Lung (tissue), 12 donors: ENCODE measurements around the gene RASGEF1C. TPM values are rescaled to one million over a fixed set of nuclear protein-coding genes. Genes with fewer than 3 reads are reported as not detected.

Experiments used
- ATAC-seq: fragments of 200-7000 bp; cut with Tn5 transposase; one replicate; pipeline ENCODE4 v1.9.1; 2020; ENCODE audit warnings: moderate number of reproducible peaks; ENCODE audit not compliant: insufficient read depth, low FRiP score
- DNase-seq, 3 donors: peaks; one replicate each; pipeline ENCODE4 v3.0.0-alpha.2; 2013 to 2017
- H3K27ac ChIP-seq, 2 donors: one replicate each; pipeline ENCODE4 v1.5.1; 2013; ENCODE audit warnings: mild to moderate bottlenecking in 2 of 2, moderate library complexity in 2 of 2, control low read depth in 1 of 2, inconsistent platforms in 1 of 2, low read depth in 1 of 2, low read length in 1 of 2
- H3K27me3 ChIP-seq, 3 donors: one replicate each; pipeline ENCODE4 v1.5.1; 2013; ENCODE audit warnings: low read length in 2 of 3; ENCODE audit not compliant: control insufficient read depth in 3 of 3, insufficient read depth in 3 of 3
- H3K36me3 ChIP-seq, 4 donors: one replicate each; pipeline ENCODE4 v1.5.1; 2013; ENCODE audit warnings: low read length in 4 of 4, mild to moderate bottlenecking in 1 of 4, moderate library complexity in 1 of 4; ENCODE audit not compliant: control insufficient read depth in 4 of 4, insufficient read depth in 4 of 4
- H3K4me1 ChIP-seq, 5 donors: one replicate each; pipeline ENCODE4 v1.5.1; 2013; ENCODE audit warnings: low read length in 5 of 5, mild to moderate bottlenecking in 2 of 5, moderate library complexity in 1 of 5; ENCODE audit not compliant: control insufficient read depth in 5 of 5, insufficient read depth in 5 of 5
- H3K4me3 ChIP-seq: one replicate; pipeline ENCODE4 v1.5.1; 2013; ENCODE audit warnings: mild to moderate bottlenecking, control low read depth, moderate library complexity
- H3K9ac ChIP-seq, 2 donors: one replicate each; pipeline ENCODE4 v1.5.1; 2013; ENCODE audit warnings: low read length in 2 of 2, control low read depth in 1 of 2; ENCODE audit not compliant: insufficient read depth in 1 of 2
- H3K9me3 ChIP-seq, 4 donors: one replicate each; pipeline ENCODE4 v1.5.1; 2013; ENCODE audit warnings: low read length in 3 of 4, mild to moderate bottlenecking in 1 of 4, moderate library complexity in 1 of 4; ENCODE audit not compliant: control insufficient read depth in 4 of 4, insufficient read depth in 3 of 4
- CTCF ChIP-seq: IDR thresholded peaks from 2 replicates; pipeline ENCODE4 v1.5.1; 2012; ENCODE audit warnings: mild to moderate bottlenecking; ENCODE audit errors: control extremely low read depth, extremely low read depth
- WGBS, 2 donors: extraction: QIAGEN DNeasy Blood & Tissue Kit; methylation state at CpG; one replicate each; pipeline ENCODE4 v1.1.7; 2013; 5-methylcytosine and 5-hydroxymethylcytosine counted together
- polyA plus RNA-seq, 2 donors: library from polyadenylated mRNA; stranded (reverse); fragments of 200-250 nt; gene quantifications; one replicate each; pipeline ENCODE4 v1.2.1, GENCODE V29; 2013
- total RNA-seq, 2 donors: library from RNA; depleted of rRNA in 1 of 2; stranded (reverse); fragments of >200 nt in 1 of 2; gene quantifications; one replicate each; pipeline ENCODE4 v1.2.1, GENCODE V29; 2014 to 2021
- donor health status: control.
- donor health status: control.
- donor health status: Bipolar disorder and iron deficiency.
- donor health status: healthy.
- donor health status: DM: yes; HTN: yes; CAD: no.

RASGEF1C gene
- total and polyA plus RNA-seq, 4 donors = 0.03 to 0.31 TPM; not detected in 2

GRCh38 chr5:180117000-180117725, 91.8 kb downstream of the RASGEF1C start:
- Histone ChIP-seq H3K27ac (no peak overlapping the region), H3K4me3 (no peak overlapping the region), H3K9ac (no peak overlapping the region), H3K9me3 (no peaks in the 10 kb centered on the region), H3K4me1 (no peaks in the 10 kb centered on the region), H3K36me3 (no peaks in the 10 kb centered on the region), H3K27me3 (no peaks in the 10 kb centered on the region)
- ATAC-seq (no peak), DNase-seq (peak in 1 of 3 donors; percentile 9)
- WGBS, 2 donors = 83 to 84% methylated on average over 14 of the region's 14 CpGs
- TF ChIP-seq CTCF = no peak

DNA sequence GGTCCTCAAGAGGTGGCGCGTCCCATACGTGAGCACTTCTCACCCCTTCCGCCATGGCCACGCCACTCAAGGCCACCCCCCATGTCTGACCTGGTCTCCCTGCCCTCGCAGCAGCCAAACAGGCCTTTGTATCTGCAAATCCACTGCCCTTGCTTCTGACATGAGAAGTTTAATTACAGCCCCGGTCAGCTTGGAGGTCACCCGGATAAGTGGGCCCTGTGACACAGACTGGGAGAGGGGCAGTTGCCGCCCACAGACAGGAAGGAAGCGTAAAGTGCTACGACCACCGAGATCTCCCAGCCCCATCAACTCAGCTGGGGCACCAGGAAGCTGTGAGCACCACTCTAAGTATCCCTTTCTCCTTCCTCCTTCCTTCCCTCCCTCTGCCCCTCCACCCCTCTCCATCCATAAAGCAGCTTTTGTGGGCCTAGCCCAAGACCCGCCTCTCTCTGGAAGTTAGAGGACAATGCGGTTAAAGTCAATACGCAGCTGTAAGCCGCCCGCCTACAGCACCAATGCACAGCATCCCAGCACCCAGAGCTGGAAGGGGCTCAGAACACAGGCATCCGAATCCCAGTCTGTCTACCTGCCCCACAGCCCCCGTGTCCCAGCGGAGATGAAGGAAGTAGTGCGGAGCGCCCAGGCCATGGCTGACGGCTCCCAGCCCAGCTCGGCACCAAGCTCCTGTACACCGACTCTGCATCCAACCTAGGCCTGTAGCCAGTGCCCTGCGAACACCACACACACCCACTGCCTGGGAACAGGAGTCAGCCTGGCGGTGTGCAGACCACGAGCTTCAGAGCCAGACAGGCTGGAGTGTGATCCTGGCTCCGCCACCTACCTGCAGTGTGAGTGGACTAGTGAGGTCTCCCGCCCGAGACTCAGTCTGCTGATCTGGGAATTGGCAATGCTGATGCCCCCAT, 92.7 kb downstream of the RASGEF1C start:
- no peaks in the 10 kb centered on the region for H3K36me3 ChIP-seq
- ATAC-seq = no peak
- H3K9ac ChIP-seq = no peak overlapping the region
- H3K27me3 ChIP-seq = no peaks in the 10 kb centered on the region
- no peak overlapping the region for H3K4me3 ChIP-seq
- 80 to 81% methylated on average over 31 of the region's 31 CpGs for WGBS, 2 donors
- H3K4me1 ChIP-seq = no peaks in the 10 kb centered on the region
- TF ChIP-seq CTCF = no peak
- peaks cover 0 to 1% (median 0%) of the 10 kb centered on the region in 4 donors for H3K9me3 ChIP-seq
- peak in 1 of 3 donors; percentile 9 for DNase-seq
- no peak overlapping the region for H3K27ac ChIP-seq

DNA sequence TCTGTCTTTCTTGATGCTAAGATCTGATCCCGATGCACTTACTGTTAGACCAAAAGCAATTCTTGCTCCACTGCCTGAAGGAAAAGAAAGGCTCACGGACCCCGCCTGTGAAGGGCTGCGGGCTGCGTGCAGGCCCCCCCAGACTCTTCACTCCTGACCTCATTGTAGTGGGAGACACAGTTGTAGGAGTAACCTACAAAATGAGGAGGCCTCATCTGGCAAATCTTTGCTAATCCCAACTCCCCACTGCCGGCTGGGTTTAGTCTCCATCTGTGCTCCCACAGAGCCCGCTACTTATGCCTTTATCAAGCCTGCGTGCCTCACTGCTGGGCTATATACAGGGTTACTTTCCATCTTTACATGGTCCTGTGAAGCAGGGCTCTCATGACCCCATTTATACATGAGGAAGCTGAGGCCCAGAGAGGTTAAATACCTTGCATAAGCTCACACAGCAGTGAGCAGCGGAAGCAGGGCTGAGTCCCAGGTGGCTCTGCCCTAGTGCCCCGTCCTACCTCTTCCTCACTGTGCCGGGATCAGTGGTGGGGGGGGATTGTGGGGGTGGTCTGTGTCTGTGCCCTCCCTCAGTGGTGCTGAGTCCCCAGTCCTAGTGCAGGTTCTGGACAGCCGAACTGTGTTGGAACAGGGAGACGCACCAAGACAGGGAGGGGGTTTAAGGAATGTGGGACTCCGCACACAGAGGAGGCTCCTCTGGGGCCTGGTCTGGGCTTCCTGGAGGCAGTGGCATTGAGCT, 93.5 kb downstream of the RASGEF1C start:
- TF ChIP-seq CTCF = no peak
- Histone ChIP-seq H3K9me3 (peaks cover 0 to 2% (median 0%) of the 10 kb centered on the region in 4 donors), H3K27ac (no peak overlapping the region), H3K27me3 (no peaks in the 10 kb centered on the region), H3K9ac (no peak overlapping the region), H3K4me3 (no peak overlapping the region), H3K4me1 (no peaks in the 10 kb centered on the region), H3K36me3 (no peaks in the 10 kb centered on the region)
- DNase-seq = peak in 1 of 3 donors; percentile 9
- WGBS, 2 donors = 90 to 96% methylated on average over 14 of the region's 14 CpGs
- no peak for ATAC-seq
